DOHH2 (cell line): ENCODE measurements around the gene ISL2.

Experiments used
- H3F3A ChIP-seq: fragments of 200-600 bp; sonication (generic), shearing (Covaris generic); 2 replicates; pipeline ENCODE4 v1.6.0; 2016; ENCODE audit warnings: antibody characterized with exemption, mild to moderate bottlenecking; ENCODE audit not compliant: control insufficient read depth, insufficient read depth
- H3K27ac ChIP-seq: fragments of 200-600 bp; sonication (generic); 2 replicates; pipeline ENCODE4 v1.5.1; 2014; ENCODE audit warnings: low read depth, mild to moderate bottlenecking, low read length, moderate library complexity
- H3K27me3 ChIP-seq: fragments of 200-600 bp; sonication (generic); 2 replicates; pipeline ENCODE4 v1.6.1; 2014; ENCODE audit warnings: mild to moderate bottlenecking, low read length, mixed read lengths; ENCODE audit not compliant: control insufficient read depth
- H3K36me3 ChIP-seq: fragments of 200-600 bp; sonication (generic); 2 replicates; pipeline ENCODE4 v1.6.1; 2014; ENCODE audit warnings: mild to moderate bottlenecking, low read length, moderate library complexity, mixed read lengths; ENCODE audit not compliant: control insufficient read depth
- H3K4me1 ChIP-seq: fragments of 200-600 bp; sonication (generic); 2 replicates; pipeline ENCODE4 v1.6.1; 2014; ENCODE audit warnings: mild to moderate bottlenecking, low read length, mixed read lengths; ENCODE audit not compliant: control insufficient read depth
- H3K4me2 ChIP-seq: fragments of 200-600 bp; sonication (generic); 2 replicates; pipeline ENCODE4 v1.6.0; 2014; ENCODE audit warnings: mild to moderate bottlenecking, low read length, moderate library complexity
- H3K4me3 ChIP-seq: fragments of 200-600 bp; sonication (generic); 2 replicates; pipeline ENCODE4 v1.5.1; 2014; ENCODE audit warnings: mild to moderate bottlenecking, low read length, mixed read lengths
- H3K79me2 ChIP-seq: fragments of 200-600 bp; sonication (generic); 2 replicates; pipeline ENCODE4 v1.6.1; 2014; ENCODE audit warnings: mild to moderate bottlenecking, low read length, mixed read lengths; ENCODE audit not compliant: control insufficient read depth
- H3K9me2 ChIP-seq: fragments of 200-600 bp; sonication (generic); replicated peaks from 2 replicates; pipeline ENCODE4 v1.6.1; 2014; ENCODE audit warnings: mild to moderate bottlenecking, low read length, mixed read lengths; ENCODE audit not compliant: control insufficient read depth
- H3K9me3 ChIP-seq: fragments of 200-600 bp; sonication (generic); 2 replicates; pipeline ENCODE4 v1.6.1; 2014; ENCODE audit warnings: antibody characterized with exemption, low read length, mixed read lengths; ENCODE audit not compliant: control insufficient read depth, insufficient read depth
- H4K20me1 ChIP-seq: fragments of 200-600 bp; sonication (generic); 2 replicates; pipeline ENCODE4 v1.6.0; 2014; ENCODE audit warnings: low read depth, mild to moderate bottlenecking, antibody characterized with exemption, low read length, moderate library complexity; ENCODE audit not compliant: control insufficient read depth, insufficient read depth
- CTCF ChIP-seq: fragments of 200-600 bp; sonication (generic); IDR thresholded peaks from one replicate; pipeline ENCODE4 v1.5.1; 2014; ENCODE audit warnings: antibody characterized with exemption, mild to moderate bottlenecking, low read depth, low read length; ENCODE audit not compliant: poor library complexity, severe bottlenecking
- EZH2phosphoT487 ChIP-seq: fragments of 200-600 bp; sonication (generic); IDR thresholded peaks from 2 replicates; pipeline ENCODE4 v1.6.1; 2017; ENCODE audit warnings: borderline replicate concordance, mild to moderate bottlenecking, antibody characterized with exemption, low read length, moderate library complexity, mixed read lengths

The ISL2 gene

DNA sequence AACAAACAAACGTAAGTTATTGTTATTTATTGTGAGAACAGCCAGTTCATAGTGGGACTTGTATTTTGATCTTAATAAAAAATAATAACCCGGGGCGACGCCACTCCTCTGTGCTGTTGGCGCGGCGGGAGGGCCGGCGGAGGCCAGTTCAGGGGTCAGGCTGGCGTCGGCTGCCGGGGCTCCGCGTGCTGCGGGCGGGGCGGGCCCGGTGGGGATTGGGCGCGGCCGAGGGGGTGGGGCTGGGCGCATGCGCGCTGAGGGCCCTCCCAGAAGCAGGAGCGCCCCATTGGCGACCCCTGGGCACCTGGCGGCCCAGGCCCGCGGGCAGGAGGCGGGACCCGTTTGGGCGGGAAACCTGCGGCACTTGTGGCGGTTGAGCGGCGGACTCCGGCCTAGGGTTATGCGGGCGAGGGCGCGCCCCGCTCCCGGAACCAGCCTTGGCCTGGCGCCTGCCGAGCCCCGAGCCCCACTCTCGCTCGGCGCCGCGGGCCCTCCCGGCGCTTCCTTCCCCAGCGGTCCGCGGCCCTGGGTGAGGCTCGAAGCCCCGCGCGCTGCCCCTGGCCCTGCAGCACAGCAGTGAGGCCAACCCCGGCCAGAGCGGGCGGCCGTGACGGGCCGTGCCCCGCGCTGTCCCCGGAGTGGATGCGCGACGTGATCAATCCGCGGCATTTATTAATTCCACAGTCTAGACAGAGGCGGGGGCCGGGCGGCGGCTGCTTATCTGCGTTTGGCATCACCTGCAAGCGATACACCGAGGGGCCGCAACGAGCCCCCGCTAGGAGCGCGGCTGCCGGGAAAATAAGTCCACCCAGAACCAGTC lies 6.0 kb downstream of the ISL2 start:
- no peaks in the 10 kb centered on the region for H3K9me3 ChIP-seq
- H3K79me2 ChIP-seq = peaks cover 29% of the 10 kb centered on the region
- H3K9me2 ChIP-seq = no peaks in the 10 kb centered on the region
- no peak overlapping the region for H3K4me2 ChIP-seq
- H3K4me1 ChIP-seq = peaks cover 32% of the 10 kb centered on the region
- H3K27me3 ChIP-seq = peaks cover 17% of the 10 kb centered on the region
- TF ChIP-seq CTCF = no peak
- TF ChIP-seq EZH2phosphoT487 = no peak
- H3K36me3 ChIP-seq = peaks cover 23% of the 10 kb centered on the region
- peaks cover 7% of the 10 kb centered on the region; the same call in 1 of the 2 replicates for H3F3A ChIP-seq
- no peak overlapping the region for H3K4me3 ChIP-seq
- H3K27ac ChIP-seq = no peak overlapping the region
- H4K20me1 ChIP-seq = peaks cover 8% of the 10 kb centered on the region; the same call in 1 of the 2 replicates

GRCh38 chr15:76343313-76343996 lies 6.9 kb downstream of the ISL2 start:
- H3K27me3 ChIP-seq = peaks cover 17% of the 10 kb centered on the region
- no peak overlapping the region for H3K27ac ChIP-seq
- no peak for TF ChIP-seq CTCF
- peaks cover 23% of the 10 kb centered on the region for H3K36me3 ChIP-seq
- H3K4me3 ChIP-seq = no peak overlapping the region
- H3K79me2 ChIP-seq = peaks cover 20% of the 10 kb centered on the region
- no peaks in the 10 kb centered on the region for H3K9me3 ChIP-seq
- peaks cover 7% of the 10 kb centered on the region; the same call in 1 of the 2 replicates for H3F3A ChIP-seq
- no peaks in the 10 kb centered on the region for H3K9me2 ChIP-seq
- peaks cover 8% of the 10 kb centered on the region; the same call in 1 of the 2 replicates for H4K20me1 ChIP-seq
- H3K4me2 ChIP-seq = no peak overlapping the region
- H3K4me1 ChIP-seq = peaks cover 25% of the 10 kb centered on the region

GRCh38 chr15:76344893-76345582 lies 8.5 kb downstream of the ISL2 start:
- Histone ChIP-seq H3K4me3 (no peak overlapping the region), H3K4me2 (no peak overlapping the region)

More at GRCh38 chr15:76344893-76345582, 8.5 kb downstream of the ISL2 start:
- no peak for TF ChIP-seq CTCF
- no peak for TF ChIP-seq EZH2phosphoT487
- Histone ChIP-seq H3K27me3 (peaks cover 12% of the 10 kb centered on the region; the same call in 1 of the 2 replicates), H3K27ac (no peak overlapping the region), H3K9me2 (no peaks in the 10 kb centered on the region), H3K9me3 (no peaks in the 10 kb centered on the region), H3F3A (peaks cover 7% of the 10 kb centered on the region; the same call in 1 of the 2 replicates), H3K79me2 (peaks cover 5% of the 10 kb centered on the region), H3K4me1 (peaks cover 10% of the 10 kb centered on the region; the same call in 1 of the 2 replicates), H4K20me1 (no peaks in the 10 kb centered on the region), H3K36me3 (peaks cover 18% of the 10 kb centered on the region)
